Activated CD8-positive, alpha-beta memory T cell treated with anti-CD3 and anti-CD28 coated beads, Interleukin-2, amount 50 U/mL, for 24 hours (primary cell): ENCODE measurements around the gene DHRS1.

Source experiments
- DNase-seq: peaks from one replicate; pipeline ENCODE4 v3.0.0-alpha.2; 2020; ENCODE audit errors: extremely low read depth

DHRS1 gene

GRCh38 chr14:24282736-24283135 is 16.8 kb downstream of the DHRS1 start:
- no peak for DNase-seq

GRCh38 chr14:24281636-24282035 is 17.9 kb downstream of the DHRS1 start:
- no peak for DNase-seq

- DNase-seq: no peak
These were observed 18.7 kb downstream of the DHRS1 start for GRCh38 chr14:24280797-24281460.

- no peak for DNase-seq
These were observed 20.0 kb downstream of the DHRS1 start for GRCh38 chr14:24279301-24280186.

GRCh38 chr14:24278424-24278823 is 21.2 kb downstream of the DHRS1 start:
- no peak for DNase-seq

GRCh38 chr14:24277606-24278321 is 21.8 kb downstream of the DHRS1 start:
- DNase-seq: no peak

- no peak for DNase-seq
These were observed 22.5 kb downstream of the DHRS1 start for GRCh38 chr14:24277071-24277470.

GRCh38 chr14:24274101-24274543 is 25.5 kb downstream of the DHRS1 start:
- DNase-seq: no peak

GRCh38 chr14:24273422-24273998 is 26.1 kb downstream of the DHRS1 start:
- no peak for DNase-seq

- no peak for DNase-seq
These were observed 27.1 kb downstream of the DHRS1 start for GRCh38 chr14:24272467-24272866.

- no peak for DNase-seq
These were observed 27.7 kb downstream of the DHRS1 start for GRCh38 chr14:24271834-24272263.

- DNase-seq: peak; percentile 57
These were observed 28.3 kb downstream of the DHRS1 start, which contains the start of gene RABGGTA for GRCh38 chr14:24271134-24271833. Gene RABGGTA (minus strand): TSS chr14:24271597. CDS start chr14:24271115, 482 bp downstream.

GRCh38 chr14:24270537-24271133 is 28.9 kb downstream of the DHRS1 start:
- DNase-seq: no peak

GRCh38 chr14:24269910-24270536 is 29.6 kb downstream of the DHRS1 start:
- no peak for DNase-seq

GRCh38 chr14:24269368-24269767 is 30.2 kb downstream of the DHRS1 start:
- DNase-seq: no peak

- DNase-seq: no peak
These were observed 31.4 kb downstream of the DHRS1 start for GRCh38 chr14:24268225-24268624.

GRCh38 chr14:24267516-24267915 is 32.1 kb downstream of the DHRS1 start:
- no peak for DNase-seq

GRCh38 chr14:24266344-24267244 is 33.0 kb downstream of the DHRS1 start:
- no peak for DNase-seq

- DNase-seq: no peak
These were observed 35.3 kb downstream of the DHRS1 start for GRCh38 chr14:24264298-24264697.
